T-cell (primary cell): ENCODE measurements around the gene CEP170B. TPM values are rescaled to one million over a fixed set of nuclear protein-coding genes. Genes with fewer than 3 reads are reported as not detected.
"Not testable (repeated sequence)": the region's sequence is repeated elsewhere in the genome, so short reads cannot be mapped to it uniquely, and the experiment has no call there.

Source experiments
- ATAC-seq, 4 experiments: fragments of 200-7000 bp in 3 of 4; fragments of 150-1000 bp in 1 of 4; cut with Tn5 transposase; replicated peaks in 1 of 4; 1 replicate in 3 of 4; 2 replicates in 1 of 4; pipeline ENCODE4 v1.10.0; 2021; ENCODE audit warnings: moderate library complexity in 3 of 4, mild to moderate bottlenecking in 2 of 4, moderate number of reproducible peaks in 1 of 4
- CTCF ChIA-PET, 2 donors: fragments of 300-600 bp; sonication (Branson Sonifier 250); formaldehyde crosslinking; loops; one replicate each; lab custom pipeline; 2022; ENCODE audit warnings: antibody characterized with exemption in 2 of 2; lab: Charles Lee
- POLR2A ChIA-PET, 2 donors: fragments of 300-600 bp; sonication (Branson Sonifier 250); formaldehyde crosslinking; loops; one replicate each; lab custom pipeline; 2022; ENCODE audit warnings: antibody characterized with exemption in 2 of 2; lab: Charles Lee
- DNase-seq, 35 experiments: peaks; one replicate each; pipeline versions ENCODE4 v3.0.0 to v3.0.0-alpha.2; 2013 to 2023
- H3K27ac ChIP-seq: one replicate; pipeline ENCODE4 v1.5.1; 2013; ENCODE audit warnings: low read length
- H3K27me3 ChIP-seq, 2 experiments: replicated peaks in 1 of 2; 1 replicate in 1 of 2; 2 replicates in 1 of 2; pipeline versions ENCODE4 v1.6.1 to v1.7.0; 2013; ENCODE audit warnings: low read length in 1 of 2, mixed read lengths in 1 of 2; ENCODE audit not compliant: control insufficient read depth in 2 of 2, insufficient read depth in 2 of 2; ENCODE audit errors: extremely low read depth in 1 of 2
- H3K36me3 ChIP-seq, 2 donors: 1 replicate in 1 of 2; 2 replicates in 1 of 2; pipeline versions ENCODE4 v1.6.1 to v1.7.0; 2013; ENCODE audit warnings: low read length in 1 of 2; ENCODE audit not compliant: control insufficient read depth in 2 of 2, insufficient read depth in 1 of 2; ENCODE audit errors: extremely low read depth in 1 of 2
- H3K4me1 ChIP-seq, 2 experiments: 1 replicate in 1 of 2; 2 replicates in 1 of 2; pipeline versions ENCODE4 v1.6.1 to v1.7.0; 2013; ENCODE audit warnings: low read length in 2 of 2, mixed read lengths in 1 of 2; ENCODE audit not compliant: insufficient read depth in 2 of 2, control insufficient read depth in 1 of 2; ENCODE audit errors: extremely low read depth in 1 of 2
- H3K4me3 ChIP-seq, 2 donors: 1 replicate in 1 of 2; 2 replicates in 1 of 2; pipeline versions ENCODE4 v1.5.1 to v1.7.0; 2013; ENCODE audit warnings: mild to moderate bottlenecking in 2 of 2, low read length in 1 of 2, moderate library complexity in 1 of 2; ENCODE audit not compliant: control insufficient read depth in 1 of 2; ENCODE audit errors: extremely low read depth in 1 of 2
- H3K9me3 ChIP-seq: 2 replicates; pipeline ENCODE4 v1.7.0; 2013
- H3K27ac Mint-ChIP-seq, 2 donors: one replicate each; pipeline ENCODE4 v1.8.0; 2020 to 2021; ENCODE audit warnings: mild to moderate bottlenecking in 2 of 2, mixed read lengths in 2 of 2
- H3K27me3 Mint-ChIP-seq, 2 donors: one replicate each; pipeline ENCODE4 v1.8.0; 2021 to 2022; ENCODE audit warnings: mixed read lengths in 2 of 2
- H3K36me3 Mint-ChIP-seq: one replicate; pipeline ENCODE4 v1.8.0; 2021; ENCODE audit warnings: mixed read lengths
- H3K4me1 Mint-ChIP-seq, 3 donors: one replicate each; pipeline ENCODE4 v1.8.0; 2020 to 2022; ENCODE audit warnings: mixed read lengths in 3 of 3, mild to moderate bottlenecking in 1 of 3
- H3K4me3 Mint-ChIP-seq, 3 donors: one replicate each; pipeline ENCODE4 v1.8.0; 2020 to 2022; ENCODE audit warnings: mild to moderate bottlenecking in 3 of 3, mixed read lengths in 3 of 3, moderate library complexity in 3 of 3
- H3K9me3 Mint-ChIP-seq, 3 donors: one replicate each; pipeline ENCODE4 v1.8.0; 2020 to 2022; ENCODE audit warnings: mixed read lengths in 3 of 3
- WGBS: methylation state at CpG from one replicate; pipeline ENCODE4 v1.1.5; 2013; ENCODE audit warnings: missing lambda C conversion rate; ENCODE audit not compliant: insufficient coverage; 5-methylcytosine and 5-hydroxymethylcytosine counted together
- total RNA-seq, 35 experiments: library from RNA in 6 of 35; stranded (reverse) in 6 of 35; fragments of 120-200 nt in 1 of 35; gene quantifications; one replicate each; pipeline versions ENCODE4 v1.2.1 to v1.2.4 and lab custom pipeline; 2013 to 2026

CEP170B gene
- total RNA-seq, 5 donors from 2014 or later (not counting 1 experiment from before 2014, with no cell fraction given) = 2.8 to 11.2 (median 6.9) TPM

DNA sequence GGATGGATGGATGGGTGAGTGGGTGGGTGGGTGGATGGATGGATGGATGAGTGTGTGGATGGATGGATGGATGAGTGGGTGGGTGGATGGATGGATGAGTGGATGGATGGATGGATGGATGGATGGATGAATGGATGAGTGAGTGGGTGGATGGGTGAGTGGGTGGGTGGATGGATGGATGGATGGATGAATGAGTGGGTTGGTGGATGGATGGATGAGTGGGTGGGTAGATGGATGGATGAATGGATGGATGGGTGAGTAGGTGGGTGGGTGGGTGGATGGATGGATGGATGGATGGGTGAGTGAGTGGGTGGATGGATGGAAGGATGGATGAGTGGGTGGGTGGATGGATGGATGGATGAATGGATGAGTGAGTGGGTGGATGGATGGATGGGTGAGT, 25.2 kb downstream of the CEP170B start:
- H3K27ac Mint-ChIP-seq, H3K4me1 ChIP-seq, ATAC-seq, H3K9me3 ChIP-seq, H3K36me3 Mint-ChIP-seq, H3K9me3 Mint-ChIP-seq, H3K4me1 Mint-ChIP-seq, H3K36me3 ChIP-seq, H3K4me3 Mint-ChIP-seq, H3K27me3 Mint-ChIP-seq, H3K4me3 ChIP-seq, CTCF ChIA-PET, H3K27ac ChIP-seq, DNase-seq, H3K27me3 ChIP-seq, POLR2A ChIA-PET: not testable (repeated sequence)

DNA sequence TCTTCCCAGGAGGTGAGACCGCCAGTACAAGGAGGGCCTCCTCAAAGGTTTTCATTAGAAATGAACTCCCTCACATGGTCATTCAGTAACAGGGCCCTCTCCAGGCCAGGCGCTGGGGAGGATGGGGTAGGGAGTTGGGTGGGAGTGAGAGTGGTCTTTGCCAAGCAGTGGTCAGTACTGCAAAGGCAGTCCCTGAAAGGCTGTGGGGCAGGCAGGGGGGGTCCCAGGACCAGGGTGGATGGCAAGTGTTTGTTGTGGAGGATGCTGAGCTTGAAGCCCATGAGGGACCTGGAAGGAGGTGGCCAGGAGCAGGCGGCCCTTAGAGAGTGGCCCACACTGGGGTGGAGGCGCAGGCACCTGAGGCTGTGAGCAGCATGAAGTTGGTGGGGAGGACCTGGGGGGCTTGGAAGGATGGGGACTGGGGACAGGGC, 26.1 kb downstream of the CEP170B start:
- H3K4me1 ChIP-seq = no peaks in the 10 kb centered on the region
- DNase-seq (peak in 2 of 35 experiments; percentile 2 to 20), ATAC-seq (no peak)
- CTCF ChIA-PET = no interaction called here
- Mint-ChIP-seq H3K9me3 (no peaks in the 10 kb centered on the region), H3K4me3 (no peak overlapping the region), H3K27ac (no peak overlapping the region), H3K27me3 (no peaks in the 10 kb centered on the region), H3K36me3 (no peaks in the 10 kb centered on the region), H3K4me1 (no peaks in the 10 kb centered on the region)
- 93% methylated on average over 3 of the region's 4 CpGs for WGBS
- H3K27me3 ChIP-seq = peaks cover 0 to 3% of the 10 kb centered on the region in 2 experiments
- POLR2A ChIA-PET = no interaction called here
- H3K27ac ChIP-seq = no peak overlapping the region
- no peaks in the 10 kb centered on the region for H3K36me3 ChIP-seq
- no peaks in the 10 kb centered on the region for H3K9me3 ChIP-seq
- H3K4me3 ChIP-seq = no peak overlapping the region

GRCh38 chr14:104891664-104892530, 26.8 kb downstream of the CEP170B start:
- Histone ChIP-seq H3K9me3 (no peaks in the 10 kb centered on the region), H3K4me3 (no peak overlapping the region), H3K27me3 (peaks cover 0 to 3% of the 10 kb centered on the region in 2 experiments), H3K4me1 (no peaks in the 10 kb centered on the region), H3K27ac (no peak overlapping the region), H3K36me3 (no peaks in the 10 kb centered on the region)
- H3K9me3 Mint-ChIP-seq = no peaks in the 10 kb centered on the region
- 70% methylated on average over 12 of the region's 13 CpGs for WGBS
- H3K27ac Mint-ChIP-seq = no peak overlapping the region
- no peak overlapping the region for H3K4me3 Mint-ChIP-seq
- H3K4me1 Mint-ChIP-seq = peaks cover 0 to 3% (median 0%) of the 10 kb centered on the region in 3 donors
- peak in 1 of 35 experiments; percentile 2 for DNase-seq
- CTCF ChIA-PET = no interaction called here
- H3K27me3 Mint-ChIP-seq = no peaks in the 10 kb centered on the region
- H3K36me3 Mint-ChIP-seq = no peaks in the 10 kb centered on the region
- ATAC-seq = no peak
- POLR2A ChIA-PET = no interaction called here

- peaks cover 0 to 9% of the 10 kb centered on the region in 2 experiments for H3K27me3 ChIP-seq
- no peak overlapping the region for H3K4me3 ChIP-seq
- Mint-ChIP-seq H3K4me3 (no peak overlapping the region), H3K36me3 (no peaks in the 10 kb centered on the region), H3K4me1 (peaks cover 0 to 3% (median 0%) of the 10 kb centered on the region in 3 donors), H3K9me3 (no peaks in the 10 kb centered on the region), H3K27me3 (no peaks in the 10 kb centered on the region), H3K27ac (no peak overlapping the region)
- 56% methylated on average over 25 of the region's 31 CpGs for WGBS
- CTCF ChIA-PET = no interaction called here
- DNase-seq = peak in 2 of 35 experiments; percentile 1 to 22
- no peaks in the 10 kb centered on the region for H3K4me1 ChIP-seq
- POLR2A ChIA-PET = no interaction called here
- H3K36me3 ChIP-seq = no peaks in the 10 kb centered on the region
- peak in 1 of 4 experiments; percentile 20 for ATAC-seq
- no peak overlapping the region for H3K27ac ChIP-seq
- H3K9me3 ChIP-seq = no peaks in the 10 kb centered on the region
Measured at GRCh38 chr14:104892531-104893434, 27.7 kb downstream of the CEP170B start.

DNA sequence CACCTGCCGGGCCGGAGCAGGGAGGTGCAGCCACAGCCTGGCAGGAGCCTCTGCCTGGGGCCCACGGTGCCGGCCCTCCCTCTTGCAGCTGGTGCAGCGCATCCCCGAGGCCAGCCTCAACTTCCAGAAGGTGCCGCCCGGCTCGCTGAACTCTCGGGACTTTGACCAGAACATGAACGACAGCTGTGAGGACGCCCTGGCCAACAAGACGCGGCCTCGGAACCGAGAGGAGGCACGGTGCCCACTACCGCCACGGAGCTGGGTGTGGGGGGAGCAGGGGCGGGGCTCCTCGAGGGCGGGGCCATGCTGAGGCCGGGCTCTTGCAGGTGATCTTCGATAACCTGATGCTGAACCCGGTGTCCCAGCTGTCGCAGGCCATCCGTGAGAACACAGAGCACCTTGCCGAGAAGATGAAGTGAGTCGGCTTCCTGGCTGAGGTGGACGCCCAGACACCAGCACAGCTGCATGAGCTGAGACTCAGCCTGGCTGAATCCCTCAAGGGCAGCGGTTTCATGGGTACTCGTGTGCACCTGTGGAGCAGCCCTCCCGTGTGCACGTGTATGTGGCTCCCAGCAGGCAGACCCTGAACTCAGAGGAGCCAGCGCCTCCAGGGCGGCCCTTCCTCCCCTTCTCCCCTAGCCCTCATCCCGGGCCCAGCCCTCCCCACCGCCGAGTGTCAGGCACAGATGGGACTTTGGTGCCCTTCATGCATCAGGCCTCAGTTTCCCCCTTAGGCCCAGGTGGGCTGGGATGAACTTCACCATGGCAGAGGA, 28.6 kb downstream of the CEP170B start:
- 83% methylated on average over 34 of the region's 39 CpGs for WGBS
- ATAC-seq (no peak), DNase-seq (peak in 1 of 35 experiments; percentile 2)
- Histone ChIP-seq H3K4me3 (no peak overlapping the region), H3K9me3 (no peaks in the 10 kb centered on the region), H3K27me3 (peaks cover 0 to 15% of the 10 kb centered on the region in 2 experiments), H3K27ac (no peak overlapping the region), H3K4me1 (no peaks in the 10 kb centered on the region), H3K36me3 (no peaks in the 10 kb centered on the region)
- no peaks in the 10 kb centered on the region for H3K9me3 Mint-ChIP-seq
- CTCF ChIA-PET = no interaction called here
- peaks cover 0 to 3% (median 0%) of the 10 kb centered on the region in 3 donors for H3K4me1 Mint-ChIP-seq
- no peaks in the 10 kb centered on the region for H3K36me3 Mint-ChIP-seq
- POLR2A ChIA-PET = no interaction called here
- no peak overlapping the region for H3K4me3 Mint-ChIP-seq
- H3K27ac Mint-ChIP-seq = no peak overlapping the region
- H3K27me3 Mint-ChIP-seq = no peaks in the 10 kb centered on the region
